OCI-LY7 (cell line): ENCODE measurements around the gene TMEM63A.

Experiments used
- CTCF ChIP-seq: fragments of 200-600 bp; sonication (generic); conservative IDR thresholded peaks from 2 replicates; pipeline ENCODE4 v1.5.1; 2014; ENCODE audit warnings: mild to moderate bottlenecking, antibody characterized with exemption, low read length, moderate library complexity, mixed read lengths
- EZH2phosphoT487 ChIP-seq: fragments of 200-600 bp; sonication (generic); IDR thresholded peaks from 2 replicates; pipeline ENCODE4 v1.6.1; 2018; ENCODE audit warnings: low read depth, borderline replicate concordance, mild to moderate bottlenecking, mixed run types, antibody characterized with exemption, low read length, moderate library complexity, mixed read lengths

- TF ChIP-seq CTCF (no peak), EZH2phosphoT487 (no peak)
Measured at GRCh38 chr1:225835856-225836255, 46.3 kb downstream of the TMEM63A start.
